Hepatocyte (in vitro differentiated cells): Measurements from ENCODE around the gene RNF141. TPM values are rescaled to one million over a fixed set of nuclear protein-coding genes. Genes with fewer than 3 reads are reported as not detected.

Experiments
- DNase-seq: peaks from one replicate; pipeline ENCODE4 v3.0.0-alpha.2; 2016; ENCODE audit warnings: low spot score
- H2AFZ ChIP-seq: fragments of 200-600 bp; sonication (generic); 2 replicates; pipeline ENCODE4 v1.6.0; 2016; ENCODE audit warnings: antibody characterized with exemption, mild to moderate bottlenecking
- H3K27ac ChIP-seq: fragments of 200-600 bp; sonication (generic); 2 replicates; pipeline ENCODE4 v1.5.1; 2016; ENCODE audit warnings: mild to moderate bottlenecking
- H3K27me3 ChIP-seq: fragments of 200-600 bp; sonication (generic); 2 replicates; pipeline ENCODE4 v1.6.1; 2016
- H3K36me3 ChIP-seq: fragments of 200-600 bp; sonication (generic); replicated peaks from 2 replicates; pipeline ENCODE4 v1.5.1; 2016; ENCODE audit warnings: low read depth; ENCODE audit not compliant: insufficient read depth
- H3K4me1 ChIP-seq: fragments of 200-600 bp; sonication (generic); 2 replicates; pipeline ENCODE4 v1.5.1; 2016; ENCODE audit warnings: mild to moderate bottlenecking, moderate library complexity; ENCODE audit not compliant: insufficient read depth
- H3K4me2 ChIP-seq: fragments of 200-600 bp; sonication (generic); 2 replicates; pipeline ENCODE4 v1.6.0; 2016
- H3K4me3 ChIP-seq: fragments of 200-600 bp; sonication (generic); 2 replicates; pipeline ENCODE4 v1.5.1; 2016; ENCODE audit warnings: mild to moderate bottlenecking
- H3K79me2 ChIP-seq: fragments of 200-600 bp; sonication (generic); 2 replicates; pipeline ENCODE4 v1.6.0; 2017; ENCODE audit warnings: mild to moderate bottlenecking
- H3K9me2 ChIP-seq: fragments of 200-600 bp; sonication (generic); replicated peaks from 2 replicates; pipeline ENCODE4 v1.6.0; 2017; ENCODE audit warnings: mild to moderate bottlenecking; ENCODE audit not compliant: insufficient read depth
- H3K9me3 ChIP-seq: fragments of 200-600 bp; sonication (generic); 2 replicates; pipeline ENCODE4 v1.5.1; 2016; ENCODE audit warnings: low read depth, mild to moderate bottlenecking
- H4K20me1 ChIP-seq: fragments of 200-600 bp; sonication (generic); 2 replicates; pipeline ENCODE4 v1.6.0; 2016; ENCODE audit warnings: mild to moderate bottlenecking; ENCODE audit not compliant: insufficient read depth, poor library complexity, severe bottlenecking
- CTCF ChIP-seq: fragments of 200-600 bp; sonication (generic); IDR thresholded peaks from 2 replicates; pipeline ENCODE4 v1.5.1; 2016; ENCODE audit warnings: antibody characterized with exemption, mild to moderate bottlenecking; ENCODE audit not compliant: poor library complexity
- EZH2 ChIP-seq: fragments of 200-600 bp; sonication (generic); IDR thresholded peaks from 2 replicates; pipeline ENCODE4 v1.6.1; 2016; ENCODE audit warnings: antibody characterized with exemption, mild to moderate bottlenecking, borderline replicate concordance
- EZH2phosphoT487 ChIP-seq: fragments of 200-600 bp; sonication (generic); IDR thresholded peaks from one replicate; pipeline ENCODE4 v1.6.1; 2018; ENCODE audit warnings: antibody characterized with exemption, mild to moderate bottlenecking, low read depth, moderate library complexity; ENCODE audit not compliant: unreplicated experiment, severe bottlenecking
- WGBS: methylation state at CpG from one replicate; pipeline ENCODE4 v1.1.6; 2016; ENCODE audit warnings: low lambda C conversion rate; ENCODE audit errors: missing lambda C conversion rate; 5-methylcytosine and 5-hydroxymethylcytosine counted together
- polyA plus RNA-seq: library from polyadenylated mRNA; unstranded; fragments of >200 nt; fragmentation: Nextera tagmentation; extraction: Ambion mirVana; gene quantifications from 2 replicates; pipeline ENCODE4 v1.2.1, GENCODE V29; 2016
- total RNA-seq: library from RNA; depleted of rRNA; stranded (reverse); fragments of >200 nt; gene quantifications from 2 replicates; pipeline ENCODE4 v1.2.3, GENCODE V29; 2014

RNF141 gene
- total and polyA plus RNA-seq, 2 experiments from 2014 or later, result 21.2 to 32.9 TPM

GRCh38 chr11:10498426-10499250 is 42.3 kb downstream of the RNF141 start:
- H3K4me1 ChIP-seq, result no peaks in the 10 kb centered on the region
- H4K20me1 ChIP-seq, result no peaks in the 10 kb centered on the region
- no peak overlapping the region for H3K27ac ChIP-seq
- no peak for DNase-seq
- H3K9me2 ChIP-seq, result no peaks in the 10 kb centered on the region
- H3K4me3 ChIP-seq, result no peak overlapping the region
- no peak overlapping the region for H3K4me2 ChIP-seq
- no peak overlapping the region for H2AFZ ChIP-seq
- H3K9me3 ChIP-seq, result no peaks in the 10 kb centered on the region
- no peak for TF ChIP-seq CTCF
- TF ChIP-seq EZH2phosphoT487, result no peak
- no peak for TF ChIP-seq EZH2
- H3K36me3 ChIP-seq, result no peaks in the 10 kb centered on the region
- no peaks in the 10 kb centered on the region for H3K79me2 ChIP-seq
- 90% methylated on average over 10 of the region's 10 CpGs for WGBS
- no peaks in the 10 kb centered on the region for H3K27me3 ChIP-seq

GRCh38 chr11:10498022-10498400 is 43.0 kb downstream of the RNF141 start:
- Histone ChIP-seq H2AFZ (no peak overlapping the region), H3K4me2 (no peak overlapping the region), H3K27ac (no peak overlapping the region), H3K9me2 (no peaks in the 10 kb centered on the region), H3K36me3 (no peaks in the 10 kb centered on the region), H3K4me3 (no peak overlapping the region), H4K20me1 (no peaks in the 10 kb centered on the region), H3K27me3 (no peaks in the 10 kb centered on the region), H3K4me1 (no peaks in the 10 kb centered on the region), H3K9me3 (no peaks in the 10 kb centered on the region), H3K79me2 (no peaks in the 10 kb centered on the region)
- WGBS, result 91% methylated on average over 7 of the region's 7 CpGs
- DNase-seq, result no peak
- TF ChIP-seq CTCF (no peak), EZH2phosphoT487 (no peak), EZH2 (no peak)

GRCh38 chr11:10497371-10498021 is 43.5 kb downstream of the RNF141 start:
- Histone ChIP-seq H3K27ac (no peak overlapping the region), H3K36me3 (no peaks in the 10 kb centered on the region)

More at GRCh38 chr11:10497371-10498021, 43.5 kb downstream of the RNF141 start:
- no peak overlapping the region for H3K4me3 ChIP-seq
- H3K9me2 ChIP-seq, result no peaks in the 10 kb centered on the region
- H3K27me3 ChIP-seq, result no peaks in the 10 kb centered on the region
- DNase-seq, result no peak
- TF ChIP-seq EZH2phosphoT487 (no peak), CTCF (no peak), EZH2 (no peak)
- H3K4me2 ChIP-seq, result no peak overlapping the region
- no peaks in the 10 kb centered on the region for H3K9me3 ChIP-seq
- H3K4me1 ChIP-seq, result no peaks in the 10 kb centered on the region
- H4K20me1 ChIP-seq, result no peaks in the 10 kb centered on the region
- no peak overlapping the region for H2AFZ ChIP-seq
- WGBS, result 79% methylated on average over 18 of the region's 18 CpGs
- H3K79me2 ChIP-seq, result no peaks in the 10 kb centered on the region
